NCI-H187 treated with DMSO at 0.1 percent for 48 hours (cell line): Measurements from ENCODE around the gene KPNA3.
"Not testable (repeated sequence)": the region's sequence is repeated elsewhere in the genome, so short reads cannot be mapped to it uniquely, and the experiment has no call there.

ENCODE experiments used
- DNase-seq: peaks from one replicate; lab custom pipeline; 2025; lab: John Stamatoyannopoulos, UW

Gene KPNA3

DNA sequence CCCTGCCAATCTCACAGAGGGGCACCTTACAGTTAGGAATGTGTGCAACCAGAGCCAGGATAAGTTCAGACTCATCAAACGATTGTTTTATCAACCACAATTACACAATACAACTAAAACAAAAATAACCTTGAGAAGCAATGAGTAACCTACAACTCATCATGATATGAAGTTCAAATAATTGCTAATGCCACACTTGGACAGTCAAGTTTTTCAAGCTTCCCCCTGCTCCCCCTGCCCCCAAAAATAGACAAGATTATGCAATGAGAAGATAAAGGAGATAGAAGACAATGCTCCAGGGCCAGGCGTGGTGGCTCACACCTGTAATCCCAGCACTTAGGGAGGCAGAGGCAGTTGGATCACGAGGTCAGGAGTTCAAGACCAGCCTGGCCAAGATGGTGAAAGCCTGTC, 13.6 kb upstream of the KPNA3 start:
- no peak for DNase-seq

- DNase-seq = not testable (repeated sequence)
Observed at GRCh38 chr13:49803047-49803446, 10.6 kb upstream of the KPNA3 start.

DNA sequence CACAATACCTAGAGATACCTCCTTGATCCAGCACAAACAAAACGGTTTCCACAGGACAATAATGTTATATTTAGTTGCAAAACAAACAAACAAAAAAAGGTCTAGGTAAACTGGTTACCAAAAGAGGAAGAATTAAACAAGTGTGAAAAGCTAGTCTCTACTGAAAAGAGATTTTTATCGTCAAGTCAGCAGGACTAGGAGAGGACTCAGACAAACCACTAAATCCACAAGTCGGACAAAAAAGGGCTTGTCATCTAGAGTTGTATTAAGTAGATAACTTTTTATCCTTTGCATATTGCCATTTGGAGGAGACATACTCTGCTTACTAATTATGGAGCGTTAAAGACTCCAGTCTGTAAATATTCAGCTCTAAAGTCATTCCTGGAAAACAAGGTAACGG, 9.9 kb upstream of the KPNA3 start:
- no peak for DNase-seq

DNA sequence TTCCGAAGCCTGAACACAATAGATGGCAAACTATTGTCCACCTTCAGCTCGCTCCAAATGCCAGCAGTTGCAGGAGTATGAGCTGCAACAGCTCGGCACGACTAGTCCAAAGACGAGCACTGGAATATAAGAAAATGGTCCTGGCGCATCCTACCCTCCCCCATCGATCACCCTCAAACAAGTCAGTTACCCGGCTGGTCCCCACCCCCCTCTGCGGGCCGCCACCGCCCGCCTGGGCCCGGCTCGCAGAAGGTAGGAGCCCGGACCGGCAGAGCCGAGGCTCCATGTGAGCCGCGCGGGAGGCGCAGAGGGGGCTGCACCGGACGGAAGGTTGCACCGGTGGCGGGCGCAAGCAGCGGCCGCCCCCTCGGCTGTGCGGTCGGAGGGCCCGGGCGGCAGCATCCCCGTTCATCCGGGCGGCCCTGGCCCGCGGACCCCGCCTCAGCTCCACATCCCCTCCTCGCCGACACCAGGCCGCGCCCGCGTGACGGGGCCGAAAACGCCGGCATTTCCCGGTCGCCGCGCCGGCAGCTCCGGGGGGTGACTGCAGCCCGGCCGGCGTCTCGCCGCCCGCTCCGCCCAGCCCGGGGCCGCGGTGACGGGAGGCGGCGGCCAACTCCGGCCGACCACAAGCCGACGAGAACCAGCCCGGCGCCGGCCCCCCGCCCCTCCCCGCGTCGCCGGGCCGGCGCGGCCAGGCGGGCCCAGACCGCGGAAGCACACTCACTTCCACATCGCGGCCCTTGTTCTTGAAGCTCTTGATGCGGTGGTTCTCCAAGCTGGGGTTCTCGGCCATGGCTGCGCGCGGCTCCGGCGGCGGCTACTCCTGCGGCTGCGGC, 552 bp downstream of the KPNA3 start:
- no peak for DNase-seq

GRCh38 chr13:49791315-49791710, 1.2 kb downstream of the KPNA3 start:
- no peak for DNase-seq

- no peak for DNase-seq
Observed at GRCh38 chr13:49789968-49790367, 2.5 kb downstream of the KPNA3 start.

DNA sequence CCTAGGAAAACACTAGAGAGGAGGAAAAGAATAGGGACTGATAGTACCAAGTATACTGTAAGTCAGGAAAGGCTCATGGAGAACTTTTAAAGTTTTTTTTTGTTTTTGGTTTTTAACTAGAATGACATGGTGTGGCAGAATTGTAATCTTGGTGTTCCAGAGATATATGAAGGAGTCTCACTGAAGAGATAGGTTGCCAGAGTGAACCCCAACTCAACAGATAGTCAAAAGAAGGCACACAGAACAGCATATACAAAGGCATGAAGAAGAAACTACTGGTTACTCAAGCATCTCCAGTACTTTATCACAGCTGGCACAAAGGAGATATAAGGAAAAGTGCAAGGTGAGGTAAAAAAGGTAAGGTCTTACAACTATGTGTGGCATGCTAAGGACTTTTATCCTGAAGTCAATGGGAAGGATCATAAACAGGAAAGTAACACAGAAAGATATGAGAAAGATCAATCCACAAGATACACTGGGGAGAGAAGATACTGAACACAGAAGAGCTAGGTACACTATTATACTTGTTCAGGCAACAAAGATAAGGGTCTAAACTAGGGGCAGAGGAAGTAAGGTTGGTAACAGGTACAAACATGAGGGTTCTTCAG, 6.0 kb downstream of the KPNA3 start:
- no peak for DNase-seq

- no peak for DNase-seq
Observed at GRCh38 chr13:49784886-49785570, 7.5 kb downstream of the KPNA3 start.

- DNase-seq = no peak
Observed at GRCh38 chr13:49783865-49784264, 8.6 kb downstream of the KPNA3 start.

GRCh38 chr13:49782784-49783183, 9.7 kb downstream of the KPNA3 start:
- DNase-seq = no peak

DNA sequence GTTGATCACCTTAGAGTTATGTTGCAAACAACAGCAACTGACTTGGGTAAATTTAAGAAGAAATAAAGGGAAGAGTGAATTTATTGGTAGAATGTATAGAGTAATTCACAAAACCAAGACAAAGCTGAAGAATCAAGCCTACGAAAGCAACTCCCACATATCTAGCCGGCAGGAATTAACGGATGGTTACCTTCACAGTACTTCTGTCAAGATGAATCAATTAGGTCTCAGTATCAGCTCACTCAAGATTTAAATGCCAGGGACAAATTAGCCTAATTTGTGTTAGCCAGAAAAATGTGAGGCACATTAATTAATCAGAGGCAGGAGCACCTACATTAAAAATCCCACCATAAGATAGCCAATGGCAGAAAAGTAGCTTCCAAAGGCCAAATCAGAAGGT, 10.7 kb downstream of the KPNA3 start:
- no peak for DNase-seq

DNA sequence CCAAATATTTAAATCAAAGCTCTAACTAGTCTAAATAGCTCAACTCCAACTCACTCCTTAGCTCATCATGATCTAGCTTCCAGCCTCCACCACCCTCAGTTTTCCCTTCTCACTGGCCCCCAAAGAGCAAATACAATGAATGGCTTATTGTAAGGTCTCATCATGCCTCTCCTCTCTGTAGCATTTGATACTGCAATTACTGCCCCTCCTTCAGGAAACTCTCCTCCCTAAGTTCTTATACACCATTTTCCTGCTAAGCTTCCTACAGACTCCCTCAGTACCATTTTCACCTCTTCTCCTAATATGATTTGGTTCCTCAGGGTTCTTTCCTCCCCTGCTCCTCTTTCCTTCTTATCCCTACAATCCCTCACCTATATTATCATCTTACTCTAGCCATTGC, 12.8 kb downstream of the KPNA3 start:
- no peak for DNase-seq

GRCh38 chr13:49777746-49778614, 14.5 kb downstream of the KPNA3 start:
- no peak for DNase-seq

GRCh38 chr13:49776871-49777270, 15.6 kb downstream of the KPNA3 start:
- no peak for DNase-seq

DNA sequence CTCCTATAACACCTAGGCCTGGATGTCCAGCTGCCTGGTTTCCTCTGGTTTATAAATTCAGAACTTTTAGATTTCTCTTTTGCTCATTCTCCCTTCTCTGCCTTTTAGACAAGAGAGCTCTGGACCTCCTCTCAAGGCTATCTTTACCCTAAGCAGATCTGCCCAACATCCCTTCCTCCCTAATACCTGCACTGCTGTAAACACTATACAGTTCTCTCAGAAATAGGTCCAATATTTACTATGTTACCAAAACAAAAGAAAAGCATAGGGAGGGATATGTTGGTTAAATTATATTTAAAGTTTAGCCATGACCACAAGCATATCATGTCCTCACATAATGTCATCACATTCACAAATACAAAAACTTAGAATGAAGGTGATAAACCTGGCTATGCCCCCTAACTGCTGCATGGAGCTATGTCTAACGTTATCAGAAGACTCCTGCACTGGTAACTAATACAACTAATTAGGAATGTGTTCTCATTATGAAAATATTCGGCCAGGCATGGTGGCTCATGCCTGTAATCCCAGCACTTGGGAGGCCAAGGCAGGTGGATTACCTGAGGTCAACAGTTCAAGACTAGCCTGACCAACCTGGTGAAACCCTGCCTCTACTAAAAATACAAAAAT, 18.0 kb downstream of the KPNA3 start:
- DNase-seq = no peak

DNA sequence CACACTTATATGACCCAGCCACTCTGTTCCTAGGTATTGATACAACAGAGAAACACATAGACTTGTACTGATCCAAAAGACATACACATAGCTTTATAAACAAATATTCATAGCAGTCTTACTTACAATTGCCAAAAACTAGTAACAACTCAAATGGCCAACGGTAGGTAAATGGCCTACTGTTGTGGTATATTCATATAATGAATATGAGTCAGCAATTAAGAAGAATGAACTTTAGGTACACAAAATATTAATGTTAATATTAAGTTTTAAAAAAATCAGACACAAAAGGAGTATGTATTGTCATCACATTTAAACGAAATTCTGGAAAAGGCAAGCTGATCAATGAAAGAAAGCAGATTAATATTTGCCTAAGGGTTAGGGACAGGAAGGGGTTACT, 19.7 kb downstream of the KPNA3 start:
- no peak for DNase-seq

DNA sequence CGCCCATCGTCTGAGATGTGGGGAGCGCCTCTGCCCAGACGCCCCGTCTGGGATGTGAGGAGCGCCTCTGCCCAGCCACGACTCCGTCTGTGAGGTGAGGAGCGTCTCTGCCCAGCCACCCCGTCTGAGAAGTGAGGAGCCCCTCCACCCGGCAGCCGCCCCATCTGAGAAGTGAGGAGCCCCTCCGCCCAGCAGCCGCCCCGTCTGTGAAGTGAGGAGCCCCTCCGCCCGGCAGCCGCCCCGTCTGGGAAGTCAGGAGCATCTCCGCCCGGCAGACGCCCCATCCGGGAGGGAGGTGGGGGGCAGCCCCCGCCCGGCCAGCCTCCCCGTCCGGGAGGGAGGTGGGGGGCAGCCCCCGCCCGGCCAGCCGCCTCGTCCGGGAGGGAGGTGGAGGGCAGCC, 30.7 kb downstream of the KPNA3 start:
- DNase-seq = not testable (repeated sequence)

GRCh38 chr13:49760558-49760957, 31.9 kb downstream of the KPNA3 start:
- DNase-seq = no peak

GRCh38 chr13:49759503-49759902, 33.0 kb downstream of the KPNA3 start:
- DNase-seq = no peak

GRCh38 chr13:49756263-49756662, 36.2 kb downstream of the KPNA3 start:
- DNase-seq = no peak

DNA sequence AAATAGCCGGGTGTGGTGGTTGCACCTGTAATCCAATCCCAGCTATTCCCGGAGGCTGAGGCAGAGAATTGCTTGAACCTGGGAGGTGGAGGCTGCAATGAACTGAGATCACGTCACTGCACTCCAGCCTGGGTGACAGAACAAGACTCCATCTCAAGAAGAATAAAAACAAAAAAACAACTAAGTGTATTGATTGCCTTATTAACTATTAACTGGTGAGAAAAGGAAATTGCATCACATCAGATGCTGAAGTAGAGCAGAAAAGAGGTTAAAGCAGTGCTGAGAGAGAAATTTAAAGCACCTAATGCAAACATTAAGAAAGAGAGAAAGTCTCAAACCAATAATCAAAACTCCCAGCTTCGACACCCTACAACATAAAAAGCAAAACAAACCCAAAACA, 38.3 kb downstream of the KPNA3 start:
- no peak for DNase-seq

- no peak for DNase-seq
Observed at GRCh38 chr13:49749848-49750247, 42.6 kb downstream of the KPNA3 start.
